Measurements from ENCODE around the gene ADAMTS15. TPM values are rescaled to one million over a fixed set of nuclear protein-coding genes. Genes with fewer than 3 reads are reported as not detected.

ADAMTS15 gene
- total and polyA plus RNA-seq, 9 donors, result 0.95 to 7.2 (median 2.7) TPM

GRCh38 chr11:130519128-130519932 is 70.9 kb downstream of the ADAMTS15 start:
- intact Hi-C loops (cut with DNase I), result loop anchor here in 1 of 4 donors (5.0 kb wide), 1 partner anchor 37 kb away; no protein-coding TSS in a partner anchor
- Histone ChIP-seq H3K36me3 (no peaks in the 10 kb centered on the region), H3K4me3 (no peak overlapping the region), H3K27me3 (no peaks in the 10 kb centered on the region), H3K27ac (no peak overlapping the region), H3K4me1 (ENCODE audit: insufficient read depth) (peaks cover 13% of the 10 kb centered on the region), H3K9me3 (no peaks in the 10 kb centered on the region)
- 79 to 82% (median 81%) methylated on average over 11 of the region's 11 CpGs for WGBS, 3 donors
- DNase-seq, result no peak
- TF ChIP-seq CTCF (IDR thresholded peaks at IDR 0.05) (no peak), POLR2A (IDR thresholded peaks at IDR 0.05) (no peak), EP300 (IDR thresholded peaks at IDR 0.05) (no peak)

- TF ChIP-seq CTCF (IDR thresholded peaks at IDR 0.05) (no peak), POLR2A (IDR thresholded peaks at IDR 0.05) (no peak), EP300 (IDR thresholded peaks at IDR 0.05) (no peak)
- peak in 1 of 5 donors; percentile 48 for DNase-seq
- H3K4me3 ChIP-seq, result no peak overlapping the region
- no peaks in the 10 kb centered on the region for H3K36me3 ChIP-seq
- H3K27me3 ChIP-seq, result no peaks in the 10 kb centered on the region
- peak overlapping the region; percentile 15 to 18 for H3K27ac ChIP-seq
- peaks cover 13% of the 10 kb centered on the region for H3K4me1 ChIP-seq (ENCODE audit: insufficient read depth)
- intact Hi-C loops (cut with DNase I), result loop anchor here in 1 of 4 donors (10.0 kb wide), 1 partner anchor 85 kb away; no protein-coding TSS in a partner anchor
- H3K9me3 ChIP-seq, result no peaks in the 10 kb centered on the region
- 38 to 53% (median 40%) methylated on average over 7 of the region's 7 CpGs for WGBS, 3 donors
Measured at GRCh38 chr11:130520271-130520671, 71.8 kb downstream of the ADAMTS15 start.

- 7 to 12% (median 9%) methylated on average over 9 of the region's 9 CpGs for WGBS, 3 donors
- H3K36me3 ChIP-seq, result no peaks in the 10 kb centered on the region
- H3K4me1 ChIP-seq (ENCODE audit: insufficient read depth), result peaks cover 13% of the 10 kb centered on the region
- H3K27me3 ChIP-seq, result no peaks in the 10 kb centered on the region
- no peaks in the 10 kb centered on the region for H3K9me3 ChIP-seq
- intact Hi-C loops (cut with DNase I), result loop anchor here in 1 of 4 donors (10.0 kb wide), 1 partner anchor 82 kb away; no protein-coding TSS in a partner anchor
- no peak overlapping the region for H3K4me3 ChIP-seq
- peak; percentile 91 to 95 (median 92) for DNase-seq
- TF ChIP-seq EP300 (IDR thresholded peaks at IDR 0.05), result peak; percentile 22
- no peak for TF ChIP-seq CTCF (IDR thresholded peaks at IDR 0.05)
- peak overlapping the region; percentile 7 to 56 for H3K27ac ChIP-seq
Measured at GRCh38 chr11:130522284-130522961, 74.0 kb downstream of the ADAMTS15 start.

GRCh38 chr11:130523166-130523565 is 74.7 kb downstream of the ADAMTS15 start:
- Histone ChIP-seq H3K9me3 (no peaks in the 10 kb centered on the region), H3K27ac (peak overlapping the region in 1 of 2 donors; percentile 55), H3K4me3 (no peak overlapping the region), H3K4me1 (ENCODE audit: insufficient read depth) (peaks cover 13% of the 10 kb centered on the region), H3K27me3 (no peaks in the 10 kb centered on the region), H3K36me3 (no peaks in the 10 kb centered on the region)
- DNase-seq, result peak in 1 of 5 donors; percentile 14
- 89 to 95% (median 93%) methylated on average over 2 of the region's 2 CpGs for WGBS, 3 donors
- intact Hi-C loops (cut with DNase I), result loop anchor here in 1 of 4 donors (10.0 kb wide), 1 partner anchor 82 kb away; no protein-coding TSS in a partner anchor
- TF ChIP-seq EP300 (IDR thresholded peaks at IDR 0.05) (no peak), CTCF (IDR thresholded peaks at IDR 0.05) (no peak), POLR2A (IDR thresholded peaks at IDR 0.05) (no peak)
